Measurements from ENCODE around the gene GNAS-AS1. TPM values are rescaled to one million over a fixed set of nuclear protein-coding genes. Genes with fewer than 3 reads are reported as not detected.
A peak's percentile ranks its signal among the peaks of the same experiment; 100 is the strongest.

GNAS-AS1 gene
- total and polyA plus RNA-seq, 10 of the 15 experiments (the other 5 are each of a cell fraction or from before 2014, with no cell fraction given) = 0.06 to 2.7 (median 1.2) TPM

- TF ChIP-seq ETV6 (conservative IDR thresholded peaks at IDR 0.05 in 1 of 2, IDR thresholded peaks at IDR 0.05 in 1 of 2; ENCODE audit: borderline replicate concordance in 1 of 2, low read depth in 1 of 2) = no peak
- no peak for TF ChIP-seq ZZZ3 (IDR thresholded peaks at IDR 0.05; ENCODE audit: control insufficient read depth, insufficient read length, low read depth)
- no peak; the same call in 1 of the 2 replicates for TF ChIP-seq RB1 (IDR thresholded peaks at IDR 0.05; ENCODE audit: borderline replicate concordance)
- TF ChIP-seq MAX (IDR thresholded peaks at IDR 0.05; ENCODE audit: low read depth, low read length) = no peak
- no peak for TF ChIP-seq ATF7 (IDR thresholded peaks at IDR 0.05; ENCODE audit: low read depth)
- TF ChIP-seq HSF1 (IDR thresholded peaks at IDR 0.05; ENCODE audit: low read depth, low read length) = no peak
- no peak for TF ChIP-seq YBX1 (IDR thresholded peaks at IDR 0.05)
- TF ChIP-seq PAX8 (IDR thresholded peaks at IDR 0.05) = no peak
- TF ChIP-seq TBL1XR1 (IDR thresholded peaks at IDR 0.05; ENCODE audit: low read depth, low read length) = no peak
- no peak for TF ChIP-seq ESRRA (IDR thresholded peaks at IDR 0.05; ENCODE audit: low read length)
- no peak for TF ChIP-seq USF1 (IDR thresholded peaks at IDR 0.05; ENCODE audit: borderline replicate concordance, extremely low read length, insufficient read depth, low read depth, low read length)
- TF ChIP-seq TARDBP (IDR thresholded peaks at IDR 0.05; ENCODE audit: borderline replicate concordance) = no peak
- peak; percentile 92 for TF ChIP-seq TCF3 (IDR thresholded peaks at IDR 0.05; ENCODE audit: borderline replicate concordance, insufficient read depth, low read depth, low read length)
- 0 out of 2 replicates have a peak, but pooled peaks have one; percentile 19 for TF ChIP-seq NR2F1 (conservative IDR thresholded peaks at IDR 0.05)
- peak; percentile 95 for TF ChIP-seq ZSCAN29 (IDR thresholded peaks at IDR 0.05)
- TF ChIP-seq E2F8 (IDR thresholded peaks at IDR 0.05; ENCODE audit: low read depth, partially characterized antibody) = no peak
- TF ChIP-seq ASH2L (IDR thresholded peaks at IDR 0.05; ENCODE audit: borderline replicate concordance, low read depth) = 0 out of 2 replicates have a peak, but pooled peaks have one; percentile 27
- TF ChIP-seq HDGF (IDR thresholded peaks at IDR 0.05) = no peak
- peak; percentile 95 for TF ChIP-seq CHD1 (IDR thresholded peaks at IDR 0.05; ENCODE audit: low read depth, low read length)
- no peak for TF ChIP-seq STAT3 (IDR thresholded peaks at IDR 0.05; ENCODE audit: low read depth, low read length)
- TF ChIP-seq IRF3 (IDR thresholded peaks at IDR 0.05) = 0 out of 2 replicates have a peak, but pooled peaks have one; percentile 10
- TF ChIP-seq ZNF274 (IDR thresholded peaks at IDR 0.05; ENCODE audit: insufficient read depth, insufficient read length) = no peak
- no peak for TF ChIP-seq FOS (IDR thresholded peaks at IDR 0.05; ENCODE audit: borderline replicate concordance, extremely low read depth, insufficient read length)
Measured at GRCh38 chr20:58888521-58889333, 38.0 kb upstream of the GNAS-AS1 start (continued).
